ENCODE data around the gene CPNE7. TPM values are rescaled to one million over a fixed set of nuclear protein-coding genes. Genes with fewer than 3 reads are reported as not detected.

Gene CPNE7
- total RNA-seq, 2 donors from 2014 or later = 1.5 to 2.1 TPM

DNA sequence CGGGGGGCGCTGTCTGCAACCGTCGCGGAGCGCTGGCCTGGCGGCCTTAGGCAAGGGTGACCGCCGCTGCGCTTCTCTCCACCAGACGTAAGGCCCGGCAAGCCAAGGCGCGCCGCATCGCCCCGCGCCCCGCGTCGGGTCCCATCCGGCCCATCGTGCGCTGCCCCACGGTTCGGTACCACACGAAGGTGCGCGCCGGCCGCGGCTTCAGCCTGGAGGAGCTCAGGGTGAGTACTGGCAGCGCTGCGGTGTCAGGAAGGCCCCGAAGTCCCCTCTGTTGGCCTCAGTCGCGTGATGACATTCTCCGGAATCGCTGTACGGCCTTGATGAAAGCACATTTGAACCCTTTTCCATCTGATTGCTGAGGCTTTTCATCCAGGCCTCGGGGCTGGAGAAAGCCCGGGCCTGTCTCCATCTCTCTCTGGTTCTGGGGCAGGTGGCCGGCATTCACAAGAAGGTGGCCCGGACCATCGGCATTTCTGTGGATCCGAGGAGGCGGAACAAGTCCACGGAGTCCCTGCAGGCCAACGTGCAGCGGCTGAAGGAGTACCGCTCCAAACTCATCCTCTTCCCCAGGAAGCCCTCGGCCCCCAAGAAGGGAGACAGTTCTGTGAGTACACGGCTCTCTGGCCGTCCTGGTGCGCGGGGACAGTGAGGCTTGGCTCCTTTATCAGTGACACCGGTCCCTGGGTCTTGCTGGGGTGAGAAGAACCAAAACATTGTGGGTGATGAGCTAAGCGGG, 14.2 kb upstream of the CPNE7 start:
- Mint-ChIP-seq H3K4me1 (peaks cover 47% of the 10 kb centered on the region), H3K9me3 (no peaks in the 10 kb centered on the region), H3K27ac (peak overlapping the region; percentile 90), H3K36me3 (ENCODE audit: low read depth) (peaks cover 51% of the 10 kb centered on the region), H3K4me3 (peak overlapping the region; percentile 94), H3K27me3 (ENCODE audit: insufficient read depth) (peaks cover 2% of the 10 kb centered on the region)
- H3K9me3 ChIP-seq (ENCODE audit: control insufficient read depth, low read length) = no peaks in the 10 kb centered on the region
- TF ChIP-seq CTCF (conservative IDR thresholded peaks at IDR 0.05) = peak; percentile 26
- peak overlapping the region; percentile 97 for H3K27ac ChIP-seq (ENCODE audit: low read depth, low read length)
- no peaks in the 10 kb centered on the region for H3K27me3 ChIP-seq (ENCODE audit: control insufficient read depth, insufficient read depth, low read length, poor library complexity, severe bottlenecking)
- H3K36me3 ChIP-seq (ENCODE audit: control insufficient read depth, insufficient read depth, low read length) = peaks cover 56% of the 10 kb centered on the region
- 3 to 5% methylated on average over 36 to 58 of the region's 58 CpGs for WGBS, 2 experiments (ENCODE audit: insufficient coverage in 1 of 2, insufficient read length in 1 of 2)
- peak overlapping the region; percentile 99 for H3K9ac ChIP-seq (ENCODE audit: extremely low read depth, low read length, poor library complexity, severe bottlenecking)
- H3K4me1 ChIP-seq (ENCODE audit: control insufficient read depth, insufficient read depth, low read length) = peaks cover 8% of the 10 kb centered on the region
- DNase-seq = no peak
- H3K4me3 ChIP-seq (ENCODE audit: low read length) = peak overlapping the region; percentile 87

- H3K4me1 ChIP-seq (ENCODE audit: control insufficient read depth, insufficient read depth, low read length) = peaks cover 8% of the 10 kb centered on the region
- H3K9ac ChIP-seq (ENCODE audit: extremely low read depth, low read length, poor library complexity, severe bottlenecking) = peak overlapping the region; percentile 99
- no peak overlapping the region for H3K27ac ChIP-seq (ENCODE audit: low read depth, low read length)
- no peaks in the 10 kb centered on the region for H3K9me3 ChIP-seq (ENCODE audit: control insufficient read depth, low read length)
- peak; percentile 45 for DNase-seq
- 76 to 77% methylated on average over 23 of the region's 23 CpGs for WGBS, 2 experiments (ENCODE audit: insufficient coverage in 1 of 2, insufficient read length in 1 of 2)
- H3K4me3 ChIP-seq (ENCODE audit: low read length) = peak overlapping the region; percentile 87
- H3K27me3 ChIP-seq (ENCODE audit: control insufficient read depth, insufficient read depth, low read length, poor library complexity, severe bottlenecking) = no peaks in the 10 kb centered on the region
- no peak for TF ChIP-seq CTCF (conservative IDR thresholded peaks at IDR 0.05)
- Mint-ChIP-seq H3K27ac (peak overlapping the region; percentile 90), H3K27me3 (ENCODE audit: insufficient read depth) (peaks cover 3% of the 10 kb centered on the region), H3K36me3 (ENCODE audit: low read depth) (peaks cover 45% of the 10 kb centered on the region), H3K4me3 (peak overlapping the region; percentile 94), H3K9me3 (no peaks in the 10 kb centered on the region), H3K4me1 (peaks cover 49% of the 10 kb centered on the region)
- H3K36me3 ChIP-seq (ENCODE audit: control insufficient read depth, insufficient read depth, low read length) = peaks cover 49% of the 10 kb centered on the region
These were observed 13.5 kb upstream of the CPNE7 start for GRCh38 chr16:89561884-89562599.

- H3K9ac ChIP-seq (ENCODE audit: extremely low read depth, low read length, poor library complexity, severe bottlenecking) = peak overlapping the region; percentile 28
- H3K4me3 ChIP-seq (ENCODE audit: low read length) = peak overlapping the region; percentile 87
- H3K27ac Mint-ChIP-seq = peak overlapping the region; percentile 90
- no peak overlapping the region for H3K27ac ChIP-seq (ENCODE audit: low read depth, low read length)
- TF ChIP-seq CTCF (conservative IDR thresholded peaks at IDR 0.05) = no peak
- peaks cover 37% of the 10 kb centered on the region for H3K36me3 Mint-ChIP-seq (ENCODE audit: low read depth)
- peaks cover 10% of the 10 kb centered on the region for H3K4me1 ChIP-seq (ENCODE audit: control insufficient read depth, insufficient read depth, low read length)
- WGBS, 2 experiments (ENCODE audit: insufficient coverage in 1 of 2, insufficient read length in 1 of 2) = 90 to 93% methylated on average over 4 to 9 of the region's 12 CpGs
- DNase-seq = no peak
- H3K27me3 ChIP-seq (ENCODE audit: control insufficient read depth, insufficient read depth, low read length, poor library complexity, severe bottlenecking) = no peaks in the 10 kb centered on the region
- H3K9me3 Mint-ChIP-seq = no peaks in the 10 kb centered on the region
- peaks cover 43% of the 10 kb centered on the region for H3K36me3 ChIP-seq (ENCODE audit: control insufficient read depth, insufficient read depth, low read length)
- peaks cover 3% of the 10 kb centered on the region for H3K27me3 Mint-ChIP-seq (ENCODE audit: insufficient read depth)
- peak overlapping the region; percentile 94 for H3K4me3 Mint-ChIP-seq
- H3K4me1 Mint-ChIP-seq = peaks cover 50% of the 10 kb centered on the region
- no peaks in the 10 kb centered on the region for H3K9me3 ChIP-seq (ENCODE audit: control insufficient read depth, low read length)
These were observed 12.6 kb upstream of the CPNE7 start for GRCh38 chr16:89562939-89563338.
